Raji (cell line): ENCODE results near the gene KRTAP5-7.

Experiments
- POLR2A ChIP-seq: IDR thresholded peaks from 2 replicates; pipeline ENCODE4 v1.6.1; 2011; ENCODE audit warnings: low read depth, low read length, control low read depth; ENCODE audit not compliant: insufficient read depth

The KRTAP5-7 gene

DNA sequence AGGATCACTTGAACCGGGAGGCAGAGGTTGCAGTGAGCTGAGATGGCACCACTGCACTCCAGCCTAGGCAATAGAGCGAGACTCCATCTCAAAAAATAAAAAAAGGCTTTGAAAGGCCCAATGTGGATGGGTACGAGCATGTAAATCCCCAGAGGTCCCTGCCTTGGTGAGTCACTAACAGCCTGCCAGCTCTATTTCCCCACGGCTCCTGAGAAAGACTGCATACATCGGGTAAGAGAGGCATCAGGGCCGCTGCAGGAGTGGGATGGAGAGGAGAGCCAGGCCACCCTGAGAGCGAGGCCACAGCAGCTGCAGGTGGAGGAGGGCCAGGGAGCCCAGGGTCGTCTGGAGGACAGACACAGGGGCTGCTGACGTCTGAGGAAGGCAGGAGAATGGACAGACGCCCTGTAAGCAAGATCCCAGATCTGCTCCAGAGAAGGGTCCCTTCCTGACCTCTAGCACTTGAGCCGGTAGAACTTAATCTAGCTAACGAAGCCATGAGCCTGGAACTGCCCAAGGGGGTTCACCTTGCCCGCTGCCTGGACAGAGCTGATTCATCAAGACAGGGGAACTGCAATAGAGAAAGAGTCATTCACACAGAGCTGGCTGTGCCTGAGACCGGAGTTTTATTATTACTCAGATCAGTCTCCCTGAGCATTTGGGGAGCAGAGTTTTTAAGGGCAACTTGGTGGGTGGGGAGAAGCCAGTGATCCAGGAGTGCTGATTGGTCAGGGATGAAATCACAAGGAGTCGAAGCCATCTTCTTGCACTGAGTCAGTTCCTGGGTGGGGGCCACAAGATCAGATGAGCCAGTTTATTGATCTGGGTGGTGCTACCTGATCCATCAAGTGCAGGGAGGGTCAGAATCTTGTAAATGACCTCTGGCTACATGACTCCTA, 16.1 kb downstream of the KRTAP5-7 start:
- no peak for TF ChIP-seq POLR2A

DNA sequence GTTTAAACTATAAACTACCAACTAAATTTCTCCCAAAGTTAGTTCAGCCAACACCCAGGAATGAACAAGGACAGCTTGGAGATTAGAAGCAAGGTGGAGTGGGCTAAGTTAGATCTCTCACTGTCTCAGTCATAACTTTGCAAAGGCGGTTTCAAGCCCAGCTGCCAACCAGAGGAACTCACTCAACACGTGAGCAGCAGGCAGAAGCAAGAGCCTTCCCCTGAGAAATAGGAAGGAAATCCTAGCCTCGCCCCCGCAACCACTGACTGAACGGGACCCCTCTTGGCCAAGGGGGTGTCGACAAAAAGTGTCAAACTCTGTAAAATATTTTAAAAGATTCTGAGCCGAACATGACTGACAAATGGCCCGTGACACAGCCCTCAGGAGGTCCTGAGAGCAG, 16.8 kb downstream of the KRTAP5-7 start:
- no peak for TF ChIP-seq POLR2A

DNA sequence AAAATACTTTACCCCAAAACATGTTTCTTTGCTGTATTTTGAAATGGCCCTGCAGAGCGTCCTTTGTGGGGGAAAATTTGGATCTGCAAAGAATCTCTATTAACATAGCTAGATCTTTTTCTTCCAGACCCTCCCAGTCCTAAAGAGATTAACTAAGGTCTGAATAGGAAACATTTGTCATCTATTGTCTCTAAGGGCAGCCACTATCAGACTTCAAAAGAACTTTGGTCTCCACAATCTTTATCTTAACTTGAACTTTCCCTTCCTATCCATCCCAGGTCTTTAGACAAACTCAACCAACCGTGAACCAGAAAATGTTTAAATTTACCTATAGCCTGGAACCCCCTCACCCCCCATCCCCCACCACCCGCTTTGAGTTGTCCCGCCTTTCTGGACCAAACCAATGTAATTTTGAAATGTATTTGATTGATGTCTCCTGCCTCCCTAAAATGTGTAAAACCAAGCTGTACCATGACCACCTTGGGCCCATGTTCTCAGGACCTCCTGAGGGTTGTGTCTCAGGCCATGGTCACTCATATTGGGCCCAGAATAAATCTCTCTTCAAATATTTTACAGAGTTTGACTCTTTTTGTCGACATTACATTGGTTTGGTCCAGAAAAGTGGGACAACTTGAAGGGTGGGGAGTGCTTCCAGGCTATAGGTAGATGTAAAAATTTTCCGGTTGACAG, 17.6 kb downstream of the KRTAP5-7 start:
- TF ChIP-seq POLR2A: no peak

DNA sequence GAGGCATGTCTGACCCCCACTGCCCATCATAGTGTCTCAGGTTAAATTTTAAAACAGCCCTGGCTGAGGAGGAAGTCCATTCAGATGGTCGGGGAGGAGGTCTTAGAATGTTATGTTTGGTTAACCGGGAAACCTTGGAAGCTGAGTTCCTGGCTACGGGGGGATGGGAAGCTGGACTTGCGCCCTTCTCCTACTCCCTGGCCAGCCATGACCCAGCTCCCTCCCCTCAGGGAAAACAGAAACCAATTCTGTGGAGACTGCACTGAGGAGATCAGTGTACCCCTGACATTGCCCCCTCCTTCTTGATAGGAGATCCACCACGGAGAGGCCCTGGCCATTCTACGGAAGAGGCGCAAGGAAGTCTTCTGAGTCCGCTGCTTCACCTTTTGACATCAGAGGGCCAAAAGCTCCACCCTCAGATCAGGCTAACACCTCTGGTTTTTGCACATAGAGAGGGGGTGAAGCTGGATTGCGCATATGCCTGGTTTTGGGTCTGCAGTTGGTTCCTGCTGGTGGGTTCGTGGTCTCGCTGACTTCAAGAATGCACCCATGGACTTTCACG, 18.4 kb downstream of the KRTAP5-7 start:
- TF ChIP-seq POLR2A: no peak

GRCh38 chr11:71548120-71548519, 21.1 kb downstream of the KRTAP5-7 start, which contains the start of gene KRTAP5-9:
Gene KRTAP5-9, plus strand, starts transcription at chr11:71548420. Its CDS starts 238 bp downstream, at chr11:71548658.
- TF ChIP-seq POLR2A: no peak

DNA sequence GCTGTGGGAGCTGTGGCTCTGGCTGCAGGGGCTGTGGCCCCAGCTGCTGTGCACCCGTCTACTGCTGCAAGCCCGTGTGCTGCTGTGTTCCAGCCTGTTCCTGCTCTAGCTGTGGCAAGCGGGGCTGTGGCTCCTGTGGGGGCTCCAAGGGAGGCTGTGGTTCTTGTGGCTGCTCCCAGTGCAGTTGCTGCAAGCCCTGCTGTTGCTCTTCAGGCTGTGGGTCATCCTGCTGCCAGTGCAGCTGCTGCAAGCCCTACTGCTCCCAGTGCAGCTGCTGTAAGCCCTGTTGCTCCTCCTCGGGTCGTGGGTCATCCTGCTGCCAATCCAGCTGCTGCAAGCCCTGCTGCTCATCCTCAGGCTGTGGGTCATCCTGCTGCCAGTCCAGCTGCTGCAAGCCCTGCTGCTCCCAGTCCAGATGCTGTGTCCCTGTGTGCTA, 21.7 kb downstream of the KRTAP5-7 start:
- TF ChIP-seq POLR2A: no peak

DNA sequence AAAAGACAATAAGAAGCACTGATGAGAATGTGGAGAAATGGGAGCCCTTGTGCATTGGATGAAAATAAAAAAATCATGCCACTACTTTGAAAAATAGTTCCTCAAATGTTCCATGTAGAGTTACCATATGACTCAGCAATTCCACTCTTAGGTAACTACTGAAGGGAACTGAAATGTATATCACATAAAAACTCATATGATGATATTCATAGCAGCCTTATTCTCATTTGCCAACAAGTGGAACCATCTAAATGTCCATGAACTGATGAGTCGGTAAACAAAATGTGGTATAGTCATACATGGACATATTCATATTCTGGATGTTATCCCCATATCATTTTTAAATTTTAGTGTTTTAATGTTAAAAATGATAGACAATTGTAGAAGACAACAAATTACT, 24.6 kb downstream of the KRTAP5-7 start:
- no peak for TF ChIP-seq POLR2A

DNA sequence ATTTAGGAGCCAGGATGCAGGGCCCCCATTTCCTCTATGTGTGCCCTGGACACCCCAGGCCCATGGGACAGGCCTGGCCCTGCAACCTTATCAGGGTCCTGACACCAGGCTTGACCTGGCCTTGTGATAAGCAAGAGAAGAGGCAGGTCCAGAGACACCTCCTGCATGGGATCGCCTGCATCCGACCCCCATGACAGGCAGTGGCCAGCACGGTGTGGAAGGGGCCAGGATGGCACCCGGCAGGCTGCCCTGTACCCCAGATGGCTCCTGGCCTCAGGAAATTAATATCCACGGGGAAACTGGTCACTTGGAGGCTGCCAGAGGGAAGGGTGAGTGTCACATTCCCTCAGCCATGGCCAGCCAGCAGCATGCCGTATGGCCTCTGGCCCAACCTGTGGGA, 27.9 kb downstream of the KRTAP5-7 start:
- no peak for TF ChIP-seq POLR2A

GRCh38 chr11:71555508-71555907, 28.4 kb downstream of the KRTAP5-7 start:
- TF ChIP-seq POLR2A: no peak

- TF ChIP-seq POLR2A: no peak
Observed at GRCh38 chr11:71556018-71556417, 29.0 kb downstream of the KRTAP5-7 start.

GRCh38 chr11:71557257-71557656, 30.2 kb downstream of the KRTAP5-7 start:
- TF ChIP-seq POLR2A: no peak

GRCh38 chr11:71558996-71559395, 31.9 kb downstream of the KRTAP5-7 start:
- no peak for TF ChIP-seq POLR2A

GRCh38 chr11:71562120-71562519, 35.1 kb downstream of the KRTAP5-7 start:
- TF ChIP-seq POLR2A: no peak

GRCh38 chr11:71563406-71563805, 36.3 kb downstream of the KRTAP5-7 start:
- no peak for TF ChIP-seq POLR2A

- TF ChIP-seq POLR2A: no peak
Observed at GRCh38 chr11:71564430-71564829, 37.4 kb downstream of the KRTAP5-7 start.

DNA sequence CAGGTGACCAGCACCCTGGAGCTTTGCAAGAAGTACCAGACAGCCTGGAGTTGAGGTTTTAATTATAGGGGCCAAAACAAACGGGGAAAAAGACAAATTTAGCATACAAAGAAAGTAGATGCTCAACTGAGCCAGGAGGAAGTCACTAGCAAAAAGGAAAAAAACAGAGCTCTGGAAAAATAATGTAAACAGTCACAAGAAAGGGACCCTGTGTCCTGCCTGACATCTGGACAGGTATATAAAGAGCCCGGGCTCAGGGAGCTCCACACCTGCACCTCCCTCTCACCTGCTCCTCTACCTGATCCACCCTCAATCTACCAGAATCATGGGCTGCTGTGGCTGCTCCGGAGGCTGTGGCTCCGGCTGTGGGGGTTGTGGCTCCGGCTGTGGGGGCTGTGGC, 38.2 kb downstream of the KRTAP5-7 start, which contains the start of gene KRTAP5-10:
KRTAP5-10 (plus strand) TSS at position 301 of the 400 bp plus-strand sequence; CDS start at position 326, 25 bp downstream.
- TF ChIP-seq POLR2A: no peak
